ENCODE results near the gene BMP7. TPM values are rescaled to one million over a fixed set of nuclear protein-coding genes. Genes with fewer than 3 reads are reported as not detected.

BMP7 gene
- total RNA-seq, 3 donors from 2014 or later = 1.7 to 2.8 (median 2.0) TPM

DNA sequence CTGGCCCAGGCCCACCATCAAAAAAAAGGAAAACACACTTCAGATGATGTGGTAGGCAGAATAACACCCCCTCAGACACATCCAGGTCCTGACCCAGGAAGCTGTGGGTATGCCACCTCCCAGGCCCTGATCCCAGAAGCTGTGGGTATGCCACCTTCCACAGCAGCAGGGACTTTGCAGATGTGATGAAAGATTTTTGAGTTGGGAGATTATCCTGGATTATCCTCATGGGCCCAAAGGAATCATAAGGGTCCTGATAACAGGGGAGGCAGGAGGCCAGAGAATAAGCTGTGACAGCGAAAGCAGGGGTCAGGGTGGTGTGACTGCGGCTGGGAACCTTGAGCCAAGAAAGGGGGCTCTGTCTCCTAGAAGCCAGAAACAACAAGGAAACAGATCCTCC lies 55.0 kb downstream of the BMP7 start:
- Histone ChIP-seq H3K4me1 (ENCODE audit: low read depth) (no peaks in the 10 kb centered on the region), H3K4me3 (no peak overlapping the region), H3K36me3 (ENCODE audit: low read depth) (no peaks in the 10 kb centered on the region), H3K9me3 (peaks cover 2% of the 10 kb centered on the region)
- DNase-seq (no peak), ATAC-seq (no peak)
- intact Hi-C loops (cut with DNase I, micrococcal nuclease) = no loop called here
- TF ChIP-seq, protein P1, sequence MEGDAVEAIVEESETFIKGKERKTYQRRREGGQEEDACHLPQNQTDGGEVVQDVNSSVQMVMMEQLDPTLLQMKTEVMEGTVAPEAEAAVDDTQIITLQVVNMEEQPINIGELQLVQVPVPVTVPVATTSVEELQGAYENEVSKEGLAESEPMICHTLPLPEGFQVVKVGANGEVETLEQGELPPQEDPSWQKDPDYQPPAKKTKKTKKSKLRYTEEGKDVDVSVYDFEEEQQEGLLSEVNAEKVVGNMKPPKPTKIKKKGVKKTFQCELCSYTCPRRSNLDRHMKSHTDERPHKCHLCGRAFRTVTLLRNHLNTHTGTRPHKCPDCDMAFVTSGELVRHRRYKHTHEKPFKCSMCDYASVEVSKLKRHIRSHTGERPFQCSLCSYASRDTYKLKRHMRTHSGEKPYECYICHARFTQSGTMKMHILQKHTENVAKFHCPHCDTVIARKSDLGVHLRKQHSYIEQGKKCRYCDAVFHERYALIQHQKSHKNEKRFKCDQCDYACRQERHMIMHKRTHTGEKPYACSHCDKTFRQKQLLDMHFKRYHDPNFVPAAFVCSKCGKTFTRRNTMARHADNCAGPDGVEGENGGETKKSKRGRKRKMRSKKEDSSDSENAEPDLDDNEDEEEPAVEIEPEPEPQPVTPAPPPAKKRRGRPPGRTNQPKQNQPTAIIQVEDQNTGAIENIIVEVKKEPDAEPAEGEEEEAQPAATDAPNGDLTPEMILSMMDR (IDR thresholded peaks at IDR 0.05) = no peak

GRCh38 chr20:57210911-57211280 lies 55.5 kb downstream of the BMP7 start:
- H3K4me3 ChIP-seq = no peak overlapping the region
- no peaks in the 10 kb centered on the region for H3K4me1 ChIP-seq (ENCODE audit: low read depth)
- no peaks in the 10 kb centered on the region for H3K36me3 ChIP-seq (ENCODE audit: low read depth)
- no peak for ATAC-seq
- TF ChIP-seq, protein P1 (IDR thresholded peaks at IDR 0.05) = no peak
- DNase-seq = no peak
- intact Hi-C loops (cut with DNase I, micrococcal nuclease) = no loop called here
- H3K9me3 ChIP-seq = peaks cover 2% of the 10 kb centered on the region

DNA sequence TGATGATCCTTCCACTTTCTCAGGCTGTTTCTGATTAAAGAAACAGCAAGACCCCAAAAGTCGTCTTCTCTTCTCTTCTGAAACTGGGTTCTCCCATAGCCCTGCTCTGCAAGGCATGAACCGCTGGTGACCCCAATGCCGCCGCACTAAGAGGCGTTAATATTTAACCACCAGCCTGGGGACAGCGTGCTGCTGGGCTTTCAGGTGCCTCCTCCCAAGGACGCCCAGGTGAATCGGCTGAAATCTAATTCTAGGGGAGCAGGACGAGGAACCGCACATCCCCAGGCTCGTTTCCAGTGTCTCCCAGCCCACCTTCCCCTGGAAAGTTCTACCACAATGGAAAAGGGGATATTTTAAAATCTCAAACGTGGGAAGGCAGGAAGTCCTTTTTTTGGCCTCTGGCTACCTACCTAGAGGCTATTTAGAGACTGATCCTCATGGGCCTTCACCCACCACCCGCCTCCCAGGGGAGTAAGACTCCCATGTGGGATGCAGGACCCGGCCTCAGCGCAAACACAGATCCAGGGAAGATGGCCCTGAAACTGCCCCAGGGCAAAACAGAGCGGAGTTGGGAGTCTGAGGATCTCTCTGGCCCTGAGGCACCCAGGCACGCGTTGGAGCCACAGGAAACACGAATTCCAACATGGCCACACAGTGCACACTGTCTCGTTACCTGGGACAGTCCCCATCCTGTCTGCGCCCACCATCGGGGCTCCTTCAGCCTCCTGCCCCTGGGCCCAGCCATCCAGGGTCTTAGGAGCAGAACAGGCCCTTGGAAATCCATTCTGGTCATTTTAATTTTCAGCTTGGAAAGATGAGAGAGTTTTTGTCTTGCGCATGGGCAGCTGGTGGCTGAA lies 56.2 kb downstream of the BMP7 start:
- intact Hi-C loops (cut with DNase I, micrococcal nuclease) = no loop called here
- TF ChIP-seq, protein P1 (IDR thresholded peaks at IDR 0.05) = no peak
- Histone ChIP-seq H3K36me3 (ENCODE audit: low read depth) (no peaks in the 10 kb centered on the region), H3K4me3 (no peak overlapping the region), H3K4me1 (ENCODE audit: low read depth) (no peaks in the 10 kb centered on the region), H3K9me3 (peaks cover 2% of the 10 kb centered on the region)
- peak in 2 of 3 donors; percentile 40 to 41 for DNase-seq
- ATAC-seq = peak; percentile 61

DNA sequence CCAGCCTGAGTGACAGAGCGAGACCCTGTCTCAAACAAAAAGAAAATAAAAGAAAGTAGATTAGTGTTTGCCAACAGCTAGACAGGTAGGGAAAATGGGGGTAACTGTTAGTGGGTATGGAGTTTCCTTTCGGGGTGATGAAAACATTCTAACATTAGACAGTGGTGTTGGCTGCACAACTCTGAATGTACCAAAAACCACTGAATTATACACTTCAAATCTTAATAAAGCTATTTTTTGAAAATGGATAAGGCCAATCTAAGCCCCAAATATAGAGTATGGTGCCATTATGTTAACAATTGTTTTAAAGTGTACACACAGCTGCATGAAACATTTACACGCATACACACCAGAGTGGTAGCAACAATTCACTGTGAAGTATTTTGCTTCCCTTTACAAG lies 57.0 kb downstream of the BMP7 start:
- Histone ChIP-seq H3K36me3 (ENCODE audit: low read depth) (no peaks in the 10 kb centered on the region), H3K9me3 (peaks cover 2% of the 10 kb centered on the region), H3K4me1 (ENCODE audit: low read depth) (no peaks in the 10 kb centered on the region), H3K4me3 (no peak overlapping the region)
- TF ChIP-seq, protein P1 (IDR thresholded peaks at IDR 0.05) = no peak
- intact Hi-C loops (cut with DNase I, micrococcal nuclease) = no loop called here
- ATAC-seq (no peak), DNase-seq (no peak)

DNA sequence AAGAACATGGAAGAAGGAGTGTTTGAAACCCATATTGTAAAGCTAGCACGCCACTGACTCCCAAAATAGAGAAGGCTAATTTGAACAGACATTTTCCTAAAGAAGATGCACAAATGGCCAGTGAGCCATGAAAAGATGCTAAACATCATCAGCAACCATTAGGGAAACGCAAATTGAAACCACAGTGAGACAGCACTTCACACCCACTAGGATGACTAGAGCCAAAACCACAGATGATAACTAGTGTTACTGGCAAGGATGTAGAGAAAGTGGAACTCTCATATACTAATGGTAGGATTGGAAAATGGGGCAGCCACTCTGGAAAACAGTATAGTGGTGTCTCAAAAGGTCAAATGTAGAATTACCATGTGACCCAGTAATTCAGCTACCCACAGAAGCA lies 58.2 kb downstream of the BMP7 start:
- no peak for DNase-seq
- no peaks in the 10 kb centered on the region for H3K36me3 ChIP-seq (ENCODE audit: low read depth)
- intact Hi-C loops (cut with DNase I, micrococcal nuclease) = no loop called here
- H3K9me3 ChIP-seq = peaks cover 2% of the 10 kb centered on the region
- TF ChIP-seq, protein P1 (IDR thresholded peaks at IDR 0.05) = no peak
- ATAC-seq = no peak
- no peak overlapping the region for H3K4me3 ChIP-seq
- H3K4me1 ChIP-seq (ENCODE audit: low read depth) = no peaks in the 10 kb centered on the region

All from mucosa of descending colon (tissue), 3 donors.